ENCODE measurements around the gene ZNF90. TPM values are rescaled to one million over a fixed set of nuclear protein-coding genes. Genes with fewer than 3 reads are reported as not detected.

ZNF90 gene
- total RNA-seq, 1 donor, result 1.2 TPM

- no peak for TF ChIP-seq CTCF (IDR thresholded peaks at IDR 0.05; ENCODE audit: insufficient read depth, low read length)
- no peak for DNase-seq (ENCODE audit: low read depth)
- H3K4me3 ChIP-seq (ENCODE audit: low read depth, low read length), result no peak overlapping the region
These were observed 86.7 kb downstream of the ZNF90 start for GRCh38 chr19:20164456-20164855.

GRCh38 chr19:20165971-20166592 is 88.3 kb downstream of the ZNF90 start:
- no peak for TF ChIP-seq CTCF (IDR thresholded peaks at IDR 0.05; ENCODE audit: insufficient read depth, low read length)
- DNase-seq (ENCODE audit: low read depth), result no peak
- no peak overlapping the region for H3K4me3 ChIP-seq (ENCODE audit: low read depth, low read length)

GRCh38 chr19:20167020-20167644 is 89.3 kb downstream of the ZNF90 start, which contains the start of gene ZNF486:
Gene ZNF486 (plus strand): TSS chr19:20167214. CDS start chr19:20167331, 117 bp downstream.
- peak; percentile 95 for DNase-seq (ENCODE audit: low read depth)
- H3K4me3 ChIP-seq (ENCODE audit: low read depth, low read length), result peak within 1 kb of the TSS; percentile 90
- no peak for TF ChIP-seq CTCF (IDR thresholded peaks at IDR 0.05; ENCODE audit: insufficient read depth, low read length)

GRCh38 chr19:20167651-20168122 is 89.9 kb downstream of the ZNF90 start:
- H3K4me3 ChIP-seq (ENCODE audit: low read depth, low read length), result peak overlapping the region; percentile 90
- no peak for TF ChIP-seq CTCF (IDR thresholded peaks at IDR 0.05; ENCODE audit: insufficient read depth, low read length)
- peak; percentile 55 for DNase-seq (ENCODE audit: low read depth)

Small RNA genes lying within 50 kb of the gene (small RNA-seq; reads per million reads assigned to genes)
- not detected for gene AC006539.3

Other genes with a start within 250 kb of the ZNF90 start
- 2.3 and 7.0 TPM in 2 replicates for gene ZNF253, start 212.1 kb upstream of the ZNF90 start, total RNA-seq (ENCODE audit: low replicate concordance)
- 2.0 and 10.0 TPM in 2 replicates for gene ZNF93, start 177.1 kb upstream of the ZNF90 start, total RNA-seq (ENCODE audit: low replicate concordance)
- gene ZNF682, start 38.5 kb upstream of the ZNF90 start, total RNA-seq (ENCODE audit: low replicate concordance), result 2.8 and 3.8 TPM in 2 replicates
- 2.8 and 6.9 TPM in 2 replicates for gene ZNF486, start 89.2 kb downstream of the ZNF90 start, total RNA-seq (ENCODE audit: low replicate concordance)

Measured in fibroblast of the aortic adventitia (primary cell).